SK-N-MC (cell line): ENCODE data around the gene LLCFC1.

Experiments used
- DNase-seq: peaks from one replicate; pipeline ENCODE4 v3.0.0-alpha.2; 2011; ENCODE audit warnings: low read depth, low spot score
- H3K27ac ChIP-seq: fragments of 200-600 bp; sonication (generic); 2 replicates; pipeline ENCODE4 v1.5.1; 2016; ENCODE audit warnings: mixed run types
- H3K36me3 ChIP-seq: fragments of 200-600 bp; sonication (generic); 2 replicates; pipeline ENCODE4 v1.6.1; 2017; ENCODE audit warnings: antibody characterized with exemption, low read length, mixed read lengths; ENCODE audit not compliant: insufficient read depth
- H3K4me3 ChIP-seq: fragments of 200-600 bp; sonication (generic); 2 replicates; pipeline ENCODE4 v1.5.1; 2016
- H3K9ac ChIP-seq: fragments of 200-600 bp; sonication (generic); 2 replicates; pipeline ENCODE4 v1.8.0; 2017; ENCODE audit warnings: mixed run types, mixed read lengths; ENCODE audit not compliant: insufficient read length
- H3K9me3 ChIP-seq: fragments of 200-600 bp; sonication (generic); 2 replicates; pipeline ENCODE4 v1.6.1; 2017; ENCODE audit warnings: low read depth, mild to moderate bottlenecking, antibody characterized with exemption, low read length, moderate library complexity, mixed read lengths
- EZH2 ChIP-seq: fragments of 200-600 bp; sonication (generic); IDR thresholded peaks from one replicate; pipeline ENCODE4 v1.6.1; 2017; ENCODE audit warnings: antibody characterized with exemption
- FOXP2 ChIP-seq: optimal IDR thresholded peaks from 2 replicates; pipeline ENCODE3; 2011; ENCODE audit warnings: mild to moderate bottlenecking, moderate library complexity; ENCODE audit not compliant: insufficient read depth; ENCODE audit errors: extremely low read length, control extremely low read depth
- POLR2AphosphoS5 ChIP-seq: IDR thresholded peaks from 2 replicates; pipeline ENCODE4 v1.6.1; 2012; ENCODE audit warnings: mild to moderate bottlenecking, low read depth, low read length, borderline replicate concordance

The LLCFC1 gene

DNA sequence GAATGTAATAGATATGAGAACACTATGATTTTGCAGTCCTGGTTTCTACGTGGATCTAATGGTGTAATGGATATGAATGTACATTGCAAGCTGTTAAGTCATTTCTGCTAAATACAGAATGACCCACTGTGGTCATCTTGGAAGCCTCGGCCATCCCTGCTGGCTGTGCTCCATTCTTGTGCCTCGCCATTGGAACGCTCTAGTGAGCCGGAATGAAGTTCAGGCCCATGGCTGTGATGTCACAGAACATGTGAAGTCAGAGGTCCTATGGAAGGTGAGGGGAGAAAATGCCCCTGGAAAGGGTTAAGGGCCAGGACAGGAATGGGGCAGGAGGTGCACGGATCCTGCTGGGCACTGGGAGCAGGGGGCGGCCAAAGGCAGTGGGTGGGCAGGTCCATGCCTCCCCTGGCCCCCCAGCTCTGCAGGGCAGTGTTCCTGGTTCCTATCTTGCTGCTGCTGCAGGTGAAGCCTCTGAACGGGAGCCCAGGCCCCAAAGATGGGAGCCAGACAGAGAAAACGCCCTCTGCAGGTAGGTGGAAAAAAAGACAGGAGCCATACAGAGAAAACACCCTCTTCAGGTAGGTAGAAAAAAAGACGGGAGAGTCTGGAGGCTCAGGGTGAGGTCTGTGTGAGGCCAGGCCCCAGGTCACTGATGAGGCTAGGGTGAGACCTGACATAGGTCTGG lies at the start of gene LLCFC1:
Gene LLCFC1, plus strand, starts transcription at position 259 of the 685 bp plus-strand sequence. Its CDS starts 138 bp downstream, at position 397.
- no peak for DNase-seq
- Histone ChIP-seq H3K9me3 (no peaks in the 10 kb centered on the region), H3K4me3 (no peak within 1 kb of the TSS), H3K9ac (no peak within 1 kb of the TSS), H3K27ac (no peak within 1 kb of the TSS), H3K36me3 (no peaks in the 10 kb centered on the region)
- TF ChIP-seq EZH2 (no peak), POLR2AphosphoS5 (no peak), FOXP2 (no peak)

DNA sequence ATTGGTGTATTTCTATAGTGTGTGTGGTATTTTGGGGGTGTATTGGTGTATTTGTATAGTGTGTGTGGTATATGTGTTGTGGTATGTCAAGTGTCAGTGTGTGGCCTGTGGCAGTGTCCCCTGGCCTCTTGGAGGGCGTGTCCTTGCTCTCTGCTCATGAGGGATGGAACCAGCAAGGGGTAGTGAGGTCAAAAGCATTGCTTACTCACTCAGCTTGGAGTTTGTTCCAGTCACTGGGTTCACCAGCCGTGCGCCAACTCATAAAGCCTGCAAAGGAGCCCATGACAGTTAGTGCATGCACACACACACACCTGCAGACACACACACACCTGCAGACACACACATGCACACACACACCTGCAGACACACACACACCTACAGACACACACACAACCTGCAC lies 49.5 kb upstream of the LLCFC1 start:
- Histone ChIP-seq H3K36me3 (no peaks in the 10 kb centered on the region), H3K4me3 (no peak overlapping the region), H3K27ac (no peak overlapping the region), H3K9ac (no peak overlapping the region), H3K9me3 (no peaks in the 10 kb centered on the region)
- no peak for DNase-seq
- no peak for TF ChIP-seq POLR2AphosphoS5
- no peak for TF ChIP-seq EZH2
- no peak for TF ChIP-seq FOXP2

DNA sequence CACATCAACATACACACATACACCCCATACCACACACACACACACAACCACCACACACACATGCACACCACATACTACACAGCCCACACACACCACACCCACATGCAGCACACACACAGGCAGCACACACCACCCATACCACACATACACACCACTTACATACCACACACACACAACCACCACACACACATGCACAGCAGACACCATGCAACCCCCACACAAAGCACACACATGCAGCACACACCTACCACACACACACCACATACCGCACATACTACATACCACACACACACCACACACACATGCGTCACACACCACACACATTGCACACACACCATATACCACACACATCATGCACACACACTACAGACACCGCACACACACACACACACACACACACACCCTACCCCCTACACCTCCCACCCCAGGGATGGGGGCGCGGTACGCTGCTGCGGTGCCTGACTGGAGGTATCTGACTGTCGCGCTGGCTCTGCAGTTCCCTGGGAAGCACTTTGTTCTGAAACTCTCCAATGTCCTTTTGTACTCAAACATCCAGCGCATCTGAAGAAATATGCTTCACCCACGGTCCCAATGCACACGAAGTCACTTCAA lies 48.3 kb upstream of the LLCFC1 start:
- no peak overlapping the region for H3K27ac ChIP-seq
- no peak overlapping the region for H3K4me3 ChIP-seq
- H3K9me3 ChIP-seq: no peaks in the 10 kb centered on the region
- no peak for DNase-seq
- no peak overlapping the region for H3K9ac ChIP-seq
- no peaks in the 10 kb centered on the region for H3K36me3 ChIP-seq
- TF ChIP-seq FOXP2: no peak
- no peak for TF ChIP-seq EZH2
- TF ChIP-seq POLR2AphosphoS5: no peak

DNA sequence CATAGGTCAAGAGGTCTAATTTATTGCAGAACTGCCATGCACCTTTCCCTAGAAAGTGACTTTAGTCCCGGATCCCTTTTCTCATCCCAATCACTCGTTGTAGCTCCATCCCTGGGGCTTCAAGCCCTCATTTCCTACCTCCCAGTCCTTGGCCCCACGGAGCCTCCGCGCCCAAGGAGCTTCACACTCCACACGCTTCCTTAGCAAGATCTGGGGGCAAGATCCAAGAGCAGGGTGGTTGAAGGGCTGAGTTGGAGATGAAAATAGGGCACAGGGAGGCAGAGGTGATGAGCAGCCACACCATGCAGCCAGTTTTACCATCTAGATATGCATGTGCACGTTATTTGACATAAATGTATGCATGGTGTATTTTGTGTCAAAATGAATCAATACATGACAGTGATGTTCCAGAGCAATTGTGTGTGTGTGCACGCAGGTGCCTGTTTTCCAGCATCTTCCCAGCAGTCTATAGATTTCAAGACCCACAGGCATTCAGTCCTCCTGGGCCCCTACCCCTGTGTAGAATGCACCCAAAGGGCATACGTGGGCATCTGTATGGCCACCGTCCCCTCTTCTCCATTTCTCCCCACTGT lies 47.7 kb upstream of the LLCFC1 start:
- no peak for TF ChIP-seq FOXP2
- TF ChIP-seq POLR2AphosphoS5: no peak
- TF ChIP-seq EZH2: no peak
- Histone ChIP-seq H3K4me3 (no peak overlapping the region), H3K9ac (no peak overlapping the region), H3K27ac (no peak overlapping the region), H3K9me3 (no peaks in the 10 kb centered on the region), H3K36me3 (no peaks in the 10 kb centered on the region)
- DNase-seq: no peak

DNA sequence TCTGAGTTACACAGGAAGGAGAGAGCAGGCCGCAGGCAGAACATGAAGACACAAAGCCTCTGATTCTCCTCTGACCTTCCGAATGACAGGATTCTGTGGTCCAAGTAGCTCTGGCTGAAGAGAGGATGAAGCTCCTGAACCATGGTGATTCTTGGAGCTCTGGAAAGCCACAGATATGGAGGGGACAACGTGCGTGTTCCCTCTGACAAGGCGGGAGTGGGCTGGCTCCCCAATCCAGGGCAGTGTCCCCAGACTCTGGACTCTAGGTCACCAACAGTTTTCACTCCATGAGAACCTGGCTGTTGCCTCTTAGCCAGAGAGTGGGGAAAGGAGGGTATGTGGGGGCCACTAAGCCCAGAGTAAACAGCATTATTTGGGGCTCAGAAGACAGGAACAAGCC lies 46.3 kb upstream of the LLCFC1 start:
- no peak for DNase-seq
- TF ChIP-seq FOXP2 (no peak), POLR2AphosphoS5 (no peak), EZH2 (no peak)
- no peak overlapping the region for H3K9ac ChIP-seq
- no peak overlapping the region for H3K27ac ChIP-seq
- H3K9me3 ChIP-seq: no peaks in the 10 kb centered on the region
- H3K36me3 ChIP-seq: no peaks in the 10 kb centered on the region
- no peak overlapping the region for H3K4me3 ChIP-seq

DNA sequence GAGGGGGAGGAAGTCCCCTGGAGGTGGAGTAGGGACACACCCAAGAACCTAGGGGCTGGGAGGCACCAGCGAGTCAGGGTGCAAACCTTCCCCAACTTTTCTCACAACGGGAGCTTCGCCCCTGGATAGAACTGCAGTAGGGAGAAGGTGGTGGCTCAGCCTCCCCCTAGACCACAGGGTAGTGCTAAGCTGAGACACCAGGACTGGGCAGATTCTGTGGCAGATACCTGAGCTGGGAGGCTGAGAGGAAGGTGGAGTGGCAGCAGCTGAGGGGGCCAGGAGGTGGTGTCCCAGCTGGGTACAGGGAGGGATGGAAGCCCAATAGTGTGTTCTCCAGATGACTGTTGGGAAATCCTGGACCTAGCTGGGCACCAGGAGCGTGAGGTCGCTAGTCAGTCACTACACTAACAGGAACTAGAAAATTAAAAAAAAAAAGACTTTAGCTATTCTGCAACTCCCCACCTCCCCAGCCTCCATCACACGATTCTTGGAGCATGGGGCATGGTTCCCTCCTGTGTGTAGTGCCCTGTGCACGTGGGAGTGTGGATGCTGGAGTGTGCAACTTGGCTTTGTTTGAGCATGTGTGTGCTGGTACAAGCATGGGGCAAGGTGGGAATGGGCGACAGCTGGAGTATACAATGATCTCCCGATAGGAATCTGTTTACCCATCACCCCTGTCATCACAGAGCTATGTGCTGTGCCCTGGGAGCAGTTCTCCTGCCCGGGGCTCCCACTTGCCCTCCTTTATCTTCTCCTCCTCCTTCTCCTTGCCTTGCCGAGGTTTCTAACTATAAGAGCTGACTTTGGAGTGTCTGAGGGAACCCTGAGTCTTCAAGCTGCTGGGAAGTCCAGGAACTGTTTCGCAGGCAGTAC lies 44.9 kb upstream of the LLCFC1 start:
- Histone ChIP-seq H3K4me3 (no peak overlapping the region), H3K27ac (no peak overlapping the region), H3K9me3 (no peaks in the 10 kb centered on the region), H3K9ac (no peak overlapping the region), H3K36me3 (no peaks in the 10 kb centered on the region)
- DNase-seq: no peak
- TF ChIP-seq POLR2AphosphoS5 (no peak), EZH2 (no peak), FOXP2 (no peak)

DNA sequence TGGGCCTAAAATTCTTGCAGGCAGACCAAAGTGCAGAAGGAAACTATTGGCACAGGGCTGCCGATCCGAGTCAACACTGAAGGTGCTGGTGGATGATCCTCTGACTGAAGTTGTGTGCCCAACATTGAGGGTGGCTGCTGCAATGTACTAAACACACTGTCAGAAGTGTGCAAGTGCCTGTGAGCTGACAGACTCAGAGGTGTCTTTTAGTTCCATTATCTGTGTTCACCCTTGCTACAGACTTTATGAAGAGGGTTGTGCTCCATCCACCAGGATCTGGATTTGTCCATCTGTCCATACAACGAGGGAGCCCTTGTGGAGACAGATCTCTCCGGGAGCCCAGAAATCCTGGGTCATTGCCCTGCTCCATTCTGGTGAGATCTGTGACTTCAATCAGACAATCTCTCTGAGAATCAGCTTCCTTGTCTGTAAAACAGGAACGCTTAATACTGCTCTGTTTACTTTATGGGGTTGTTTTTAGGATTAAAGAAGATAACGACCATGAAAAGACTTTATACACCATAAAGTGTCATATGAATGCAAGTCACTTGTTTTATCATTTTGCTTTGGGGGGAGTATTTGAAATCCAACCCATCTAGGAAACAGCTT lies 44.2 kb upstream of the LLCFC1 start:
- Histone ChIP-seq H3K36me3 (no peaks in the 10 kb centered on the region), H3K27ac (no peak overlapping the region), H3K4me3 (no peak overlapping the region), H3K9ac (no peak overlapping the region), H3K9me3 (no peaks in the 10 kb centered on the region)
- no peak for DNase-seq
- TF ChIP-seq EZH2 (no peak), FOXP2 (no peak), POLR2AphosphoS5 (no peak)
